Measurements from ENCODE around the gene A4GALT.

DNA sequence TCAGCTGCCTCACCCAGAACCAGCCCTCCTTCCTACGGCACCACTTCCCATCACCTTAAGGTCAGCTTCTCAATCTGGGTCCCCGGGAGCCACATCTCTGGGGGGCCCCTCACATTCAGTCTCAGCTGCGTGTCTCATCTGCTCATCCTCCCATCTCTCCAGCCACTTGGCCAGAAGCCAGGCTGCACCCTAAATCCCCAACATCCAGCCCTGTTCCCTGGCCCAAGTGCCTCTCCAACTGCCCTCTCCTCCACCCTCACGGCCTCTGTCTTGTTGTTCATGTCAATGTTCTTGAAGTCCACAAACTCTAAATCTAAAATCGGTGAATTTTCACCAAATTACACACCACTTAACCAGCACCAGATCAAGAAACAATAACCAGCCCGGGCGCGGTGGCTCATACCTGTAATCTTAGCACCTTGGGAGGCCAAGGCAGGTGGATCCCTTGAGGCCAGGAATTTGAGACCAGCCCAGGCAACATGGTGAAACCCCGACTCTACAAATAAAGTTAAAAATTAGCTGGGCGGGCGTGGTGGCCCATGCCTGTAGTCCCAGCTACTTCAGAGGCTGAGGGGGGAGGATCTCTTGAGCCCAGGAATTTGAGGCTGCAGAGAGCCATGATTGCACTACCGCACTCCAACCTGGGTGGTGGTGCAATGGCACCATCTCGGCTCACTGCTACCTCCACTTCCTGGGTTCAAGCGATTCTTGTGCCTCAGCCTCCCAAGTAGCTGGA, 33.7 kb downstream of the A4GALT start:
- TF ChIP-seq, protein P1, sequence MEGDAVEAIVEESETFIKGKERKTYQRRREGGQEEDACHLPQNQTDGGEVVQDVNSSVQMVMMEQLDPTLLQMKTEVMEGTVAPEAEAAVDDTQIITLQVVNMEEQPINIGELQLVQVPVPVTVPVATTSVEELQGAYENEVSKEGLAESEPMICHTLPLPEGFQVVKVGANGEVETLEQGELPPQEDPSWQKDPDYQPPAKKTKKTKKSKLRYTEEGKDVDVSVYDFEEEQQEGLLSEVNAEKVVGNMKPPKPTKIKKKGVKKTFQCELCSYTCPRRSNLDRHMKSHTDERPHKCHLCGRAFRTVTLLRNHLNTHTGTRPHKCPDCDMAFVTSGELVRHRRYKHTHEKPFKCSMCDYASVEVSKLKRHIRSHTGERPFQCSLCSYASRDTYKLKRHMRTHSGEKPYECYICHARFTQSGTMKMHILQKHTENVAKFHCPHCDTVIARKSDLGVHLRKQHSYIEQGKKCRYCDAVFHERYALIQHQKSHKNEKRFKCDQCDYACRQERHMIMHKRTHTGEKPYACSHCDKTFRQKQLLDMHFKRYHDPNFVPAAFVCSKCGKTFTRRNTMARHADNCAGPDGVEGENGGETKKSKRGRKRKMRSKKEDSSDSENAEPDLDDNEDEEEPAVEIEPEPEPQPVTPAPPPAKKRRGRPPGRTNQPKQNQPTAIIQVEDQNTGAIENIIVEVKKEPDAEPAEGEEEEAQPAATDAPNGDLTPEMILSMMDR (conservative IDR thresholded peaks at IDR 0.05; ENCODE audit: low read length), result no peak
- TF ChIP-seq EZH2phosphoT487 (IDR thresholded peaks at IDR 0.05; ENCODE audit: borderline replicate concordance, low read depth, low read length), result no peak

Measured in OCI-LY7 (cell line).